NCI-H82 (cell line): ENCODE results near the gene HOXD9.

Source experiments
- DNase-seq: peaks from one replicate; lab custom pipeline; 2025; lab: John Stamatoyannopoulos, UW

HOXD9 gene

DNA sequence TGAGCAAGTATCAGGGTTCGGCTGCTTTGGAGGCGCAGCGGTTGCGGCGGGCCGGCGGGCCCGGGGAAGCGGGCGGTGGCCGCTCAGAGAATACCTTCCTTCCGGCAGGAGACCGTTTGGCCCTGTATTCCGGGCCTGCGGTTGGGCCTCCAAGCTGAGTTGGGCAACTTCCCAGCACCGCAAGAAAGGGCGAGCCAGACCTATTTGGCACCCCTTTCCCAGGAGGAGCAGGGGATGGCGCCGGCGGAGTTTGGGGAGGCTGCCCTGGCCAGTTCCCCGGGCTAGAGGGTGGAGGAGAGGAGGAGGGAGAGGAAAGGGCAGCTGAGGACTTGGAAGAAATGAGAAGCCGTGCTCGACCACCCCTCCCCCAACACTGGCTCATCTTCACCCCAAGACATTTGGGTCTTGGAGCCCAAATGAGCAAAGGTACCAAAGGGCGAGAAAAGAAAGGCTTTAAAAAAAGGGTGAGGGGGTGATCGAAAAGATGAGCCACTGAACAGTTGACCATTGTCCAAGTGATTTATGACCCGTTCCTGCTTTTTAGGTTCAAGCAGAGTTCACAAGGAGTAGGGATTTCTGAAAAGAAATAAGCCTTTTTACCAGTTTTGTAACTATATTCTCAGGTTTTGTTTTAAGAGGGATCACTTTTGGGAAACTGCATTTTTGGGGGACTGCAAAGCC is 43.0 kb downstream of the HOXD9 start:
- no peak for DNase-seq

- no peak for DNase-seq
Measured at GRCh38 chr2:176166272-176166671, 43.8 kb downstream of the HOXD9 start.

GRCh38 chr2:176167398-176167797 is 44.9 kb downstream of the HOXD9 start:
- no peak for DNase-seq

- DNase-seq = no peak
Measured at GRCh38 chr2:176169181-176169580, 46.7 kb downstream of the HOXD9 start.

- no peak for DNase-seq
Measured at GRCh38 chr2:176169711-176170110, 47.2 kb downstream of the HOXD9 start.

- DNase-seq = peak; percentile 7
Measured at GRCh38 chr2:176170602-176171305, 48.2 kb downstream of the HOXD9 start.

- no peak for DNase-seq
Measured at GRCh38 chr2:176171351-176172006, 49.0 kb downstream of the HOXD9 start.

GRCh38 chr2:176172007-176172894 is 49.7 kb downstream of the HOXD9 start:
- no peak for DNase-seq

GRCh38 chr2:176172895-176173566 is 50.5 kb downstream of the HOXD9 start:
- DNase-seq = no peak

GRCh38 chr2:176173567-176174381 is 51.3 kb downstream of the HOXD9 start:
- DNase-seq = no peak

DNA sequence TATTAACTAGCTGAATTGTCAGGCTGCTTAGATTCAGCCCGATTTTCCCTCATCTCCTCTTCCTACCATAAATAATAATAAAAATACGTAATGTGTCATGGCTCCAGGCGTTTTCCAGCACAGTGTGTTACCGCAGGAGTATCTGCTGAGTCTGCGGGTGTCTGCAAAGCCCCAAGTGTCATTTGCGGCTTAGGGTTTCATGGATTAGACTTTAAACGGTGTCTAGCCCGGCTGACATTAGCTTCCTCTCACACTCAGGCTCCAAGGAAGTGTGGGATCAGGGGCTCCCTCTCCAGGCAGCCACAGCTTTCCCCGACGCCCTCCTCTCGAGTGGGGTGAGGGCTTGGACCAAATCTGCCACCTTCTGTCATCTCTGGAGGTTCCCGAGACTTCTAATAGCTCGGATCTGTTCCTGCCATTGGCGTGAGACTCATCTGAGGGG is 51.9 kb downstream of the HOXD9 start:
- peak; percentile 84 for DNase-seq
